Fibroblast of the conjunctiva (primary cell): ENCODE results near the gene TNFRSF14.

Experiments used
- DNase-seq: peaks from one replicate; pipeline ENCODE4 v3.0.0-alpha.2; 2010; ENCODE audit warnings: low read depth

Gene TNFRSF14

GRCh38 chr1:2553871-2554620 is 2.1 kb upstream of the TNFRSF14 start:
- DNase-seq, result no peak

GRCh38 chr1:2554621-2555387 is 1.4 kb upstream of the TNFRSF14 start:
- no peak for DNase-seq

- DNase-seq, result no peak
These were observed 416 bp upstream of the TNFRSF14 start for GRCh38 chr1:2555634-2556276.

GRCh38 chr1:2556678-2557481 is 709 bp downstream of the TNFRSF14 start:
- no peak for DNase-seq

GRCh38 chr1:2557482-2558400 is 1.6 kb downstream of the TNFRSF14 start:
- DNase-seq, result no peak

- no peak for DNase-seq
These were observed 2.2 kb downstream of the TNFRSF14 start for GRCh38 chr1:2558420-2558819.

GRCh38 chr1:2558861-2559260 is 2.7 kb downstream of the TNFRSF14 start:
- DNase-seq, result no peak

GRCh38 chr1:2559509-2560298 is 3.5 kb downstream of the TNFRSF14 start:
- DNase-seq, result no peak

- no peak for DNase-seq
These were observed 4.3 kb downstream of the TNFRSF14 start for GRCh38 chr1:2560299-2561073.

- DNase-seq, result no peak
These were observed 5.3 kb downstream of the TNFRSF14 start for GRCh38 chr1:2561446-2561845.

- no peak for DNase-seq
These were observed 6.0 kb downstream of the TNFRSF14 start for GRCh38 chr1:2561898-2562895.

- no peak for DNase-seq
These were observed 7.0 kb downstream of the TNFRSF14 start for GRCh38 chr1:2563205-2563604.

- DNase-seq, result no peak
These were observed 8.0 kb downstream of the TNFRSF14 start for GRCh38 chr1:2564006-2564814.

- no peak for DNase-seq
These were observed 8.7 kb downstream of the TNFRSF14 start for GRCh38 chr1:2564815-2565374.

GRCh38 chr1:2566101-2567045 is 10.2 kb downstream of the TNFRSF14 start:
- no peak for DNase-seq
